B cell (primary cell): ENCODE results near the gene CHD2. TPM values are rescaled to one million over a fixed set of nuclear protein-coding genes. Genes with fewer than 3 reads are reported as not detected.

Source experiments
- ATAC-seq: fragments of 200-7000 bp; cut with Tn5 transposase; one replicate; pipeline ENCODE4 v1.10.0; 2021; ENCODE audit warnings: low read depth, mild to moderate bottlenecking, moderate number of reproducible peaks, moderate library complexity
- CTCF ChIA-PET: fragments of 350-600 bp; sonication (Branson Sonifier 250); formaldehyde crosslinking; loops from one replicate; lab custom pipeline; 2021; ENCODE audit warnings: antibody characterized with exemption, inconsistent platforms; lab: Charles Lee
- POLR2A ChIA-PET: fragments of 350-600 bp; sonication (Branson Sonifier 250); formaldehyde crosslinking; loops from one replicate; lab custom pipeline; 2021; ENCODE audit warnings: antibody characterized with exemption; lab: Charles Lee
- DNase-seq: peaks from one replicate; pipeline ENCODE4 v3.0.0; 2013
- H2AFZ ChIP-seq: 2 replicates; pipeline ENCODE4 v1.6.1; 2012; ENCODE audit warnings: mild to moderate bottlenecking, low read depth, low read length; ENCODE audit not compliant: insufficient read depth, poor library complexity, severe bottlenecking
- H3K27ac ChIP-seq, 2 donors: 1 replicate in 1 of 2; 2 replicates in 1 of 2; pipeline ENCODE4 v1.5.1; 2012 to 2013; ENCODE audit warnings: low read length in 2 of 2, mild to moderate bottlenecking in 2 of 2, moderate library complexity in 1 of 2
- H3K27me3 ChIP-seq, 4 experiments: fragments of 200-600 bp in 1 of 4; sonication (generic) in 1 of 4; replicated peaks in 1 of 4; 1 replicate in 2 of 4; 2 replicates in 2 of 4; pipeline versions ENCODE4 v1.6.1 to v1.7.0; 2013 to 2016; ENCODE audit warnings: low read length in 3 of 4, mild to moderate bottlenecking in 2 of 4, mixed read lengths in 1 of 4, moderate library complexity in 1 of 4; ENCODE audit not compliant: insufficient read depth in 4 of 4, control insufficient read depth in 3 of 4; ENCODE audit errors: control extremely low read depth in 1 of 4
- H3K36me3 ChIP-seq, 2 experiments: replicated peaks in 1 of 2; 1 replicate in 1 of 2; 2 replicates in 1 of 2; pipeline versions ENCODE4 v1.6.1 to v1.7.1; 2013; ENCODE audit warnings: low read length in 1 of 2; ENCODE audit not compliant: insufficient read depth in 2 of 2, control insufficient read depth in 1 of 2; ENCODE audit errors: control extremely low read depth in 1 of 2, extremely low read depth in 1 of 2
- H3K4me1 ChIP-seq, 2 donors: fragments of 200-600 bp in 1 of 2; sonication (generic) in 1 of 2; 1 replicate in 1 of 2; 2 replicates in 1 of 2; pipeline versions ENCODE4 v1.5.1 to v1.6.1; 2013 to 2017; ENCODE audit warnings: low read length in 2 of 2; ENCODE audit not compliant: control insufficient read depth in 2 of 2, insufficient read depth in 2 of 2
- H3K4me2 ChIP-seq: replicated peaks from 2 replicates; pipeline ENCODE3; 2012; ENCODE audit warnings: mild to moderate bottlenecking, low read depth, low read length; ENCODE audit not compliant: poor library complexity, severe bottlenecking
- H3K4me3 ChIP-seq, 5 experiments: fragments of 200-600 bp in 1 of 5; sonication (generic) in 1 of 5; 1 replicate in 3 of 5; 2 replicates in 2 of 5; pipeline versions ENCODE4 v1.5.1 to v1.7.0; 2011 to 2016; ENCODE audit warnings: low read length in 4 of 5, mild to moderate bottlenecking in 4 of 5, low read depth in 2 of 5, control low read depth in 1 of 5, moderate library complexity in 1 of 5; ENCODE audit not compliant: insufficient read depth in 1 of 5; ENCODE audit errors: control extremely low read depth in 1 of 5, extremely low read depth in 1 of 5
- H3K79me2 ChIP-seq: fragments of 200-600 bp; sonication (generic); one replicate; pipeline ENCODE4 v1.6.0; 2016; ENCODE audit warnings: low read length; ENCODE audit not compliant: control insufficient read depth, insufficient read depth
- H3K9ac ChIP-seq: fragments of 200-600 bp; sonication (generic); 2 replicates; pipeline ENCODE4 v1.6.1; 2017; ENCODE audit warnings: mild to moderate bottlenecking, low read length, moderate library complexity
- H3K9me3 ChIP-seq, 3 donors: one replicate each; pipeline versions ENCODE4 v1.6.1 to v1.7.1; 2013; ENCODE audit warnings: low read length in 2 of 3; ENCODE audit not compliant: control insufficient read depth in 2 of 3, insufficient read depth in 1 of 3; ENCODE audit errors: control extremely low read depth in 1 of 3
- H4K20me1 ChIP-seq: 2 replicates; pipeline ENCODE4 v1.6.0; 2012; ENCODE audit warnings: mild to moderate bottlenecking, low read length; ENCODE audit not compliant: insufficient read depth, control insufficient read depth, poor library complexity, severe bottlenecking
- H3K27ac Mint-ChIP-seq: one replicate; pipeline ENCODE4 v1.8.0; 2021; ENCODE audit warnings: mixed read lengths
- H3K27me3 Mint-ChIP-seq: one replicate; pipeline ENCODE4 v1.8.0; 2021; ENCODE audit warnings: mixed read lengths
- H3K4me1 Mint-ChIP-seq: one replicate; pipeline ENCODE4 v1.8.0; 2021; ENCODE audit warnings: mixed read lengths
- H3K4me3 Mint-ChIP-seq: one replicate; pipeline ENCODE4 v1.8.0; 2021; ENCODE audit warnings: mixed read lengths
- H3K9me3 Mint-ChIP-seq: one replicate; pipeline ENCODE4 v1.8.0; 2022; ENCODE audit warnings: mixed read lengths; ENCODE audit not compliant: insufficient read depth
- CTCF ChIP-seq: fragments of 200-600 bp; IDR thresholded peaks from one replicate; pipeline ENCODE4 v1.8.0; 2022; ENCODE audit warnings: antibody characterized with exemption, mild to moderate bottlenecking
- EZH2 ChIP-seq: IDR thresholded peaks from 2 replicates; pipeline ENCODE4 v1.6.1; 2012; ENCODE audit warnings: borderline replicate concordance, low read depth, mild to moderate bottlenecking, moderate library complexity, low read length; ENCODE audit not compliant: insufficient read depth, poor library complexity, severe bottlenecking
- WGBS: methylation state at CpG from one replicate; pipeline ENCODE4 v1.1.5; 2013; ENCODE audit warnings: missing lambda C conversion rate; ENCODE audit not compliant: insufficient coverage; 5-methylcytosine and 5-hydroxymethylcytosine counted together
- intact Hi-C: fragments of 100-400 bp; cut with micrococcal nuclease; formaldehyde crosslinking; loops from one replicate; pipeline ENCODE4 v1.10.0; 2022
- polyA plus RNA-seq: library from polyadenylated mRNA; depleted of rRNA; stranded (reverse); fragments of >200 nt; gene quantifications from 2 replicates; pipeline ENCODE4 v1.2.3, GENCODE V29; 2012
- total RNA-seq, 2 donors: library from RNA; stranded (reverse); fragments of 120-200 nt in 1 of 2; gene quantifications; 1 replicate in 1 of 2; 2 replicates in 1 of 2; pipeline versions ENCODE4 v1.2.3 to v1.2.4, GENCODE V29; 2013 to 2022

CHD2 gene
- total and polyA plus RNA-seq, 2 donors (not counting 1 experiment from before 2014, with no cell fraction given), result 86.9 to 353 TPM

GRCh38 chr15:93029214-93029835 is 129.2 kb downstream of the CHD2 start:
- H3K27ac Mint-ChIP-seq, result peak overlapping the region; percentile 50
- no peaks in the 10 kb centered on the region for H3K27me3 Mint-ChIP-seq
- ATAC-seq (no peak), DNase-seq (no peak)
- H3K4me2 ChIP-seq, result no peak overlapping the region
- no peaks in the 10 kb centered on the region for H3K9me3 Mint-ChIP-seq
- H3K36me3 ChIP-seq, result peaks cover 7 to 33% of the 10 kb centered on the region in 2 experiments
- no peak overlapping the region for H3K27ac ChIP-seq
- TF ChIP-seq CTCF (no peak), EZH2 (no peak)
- peaks cover 5 to 14% of the 10 kb centered on the region in 2 donors for H3K4me1 ChIP-seq
- intact Hi-C loops, result no loop called here
- no peaks in the 10 kb centered on the region for H3K27me3 ChIP-seq
- ChIA-PET CTCF (interaction anchor here (0.8 to 9.3 kb wide), 6 partner anchors 11 to 1090 kb away, joined by 3 to 64 read pairs (median 5); no protein-coding TSS in a partner anchor), POLR2A (no interaction called here)
- H3K4me3 ChIP-seq, result no peak overlapping the region
- H3K9me3 ChIP-seq, result no peaks in the 10 kb centered on the region
- WGBS, result 63% methylated on average over 16 of the region's 17 CpGs
- H2AFZ ChIP-seq, result no peak overlapping the region
- no peaks in the 10 kb centered on the region for H3K79me2 ChIP-seq
- H4K20me1 ChIP-seq, result peaks cover 26% of the 10 kb centered on the region
- H3K9ac ChIP-seq, result no peak overlapping the region
- peaks cover 26% of the 10 kb centered on the region for H3K4me1 Mint-ChIP-seq
- no peak overlapping the region for H3K4me3 Mint-ChIP-seq

- H3K9me3 Mint-ChIP-seq, result no peaks in the 10 kb centered on the region
- no peak for ATAC-seq
- Histone ChIP-seq H4K20me1 (peaks cover 19% of the 10 kb centered on the region), H3K4me3 (no peak overlapping the region), H3K9me3 (no peaks in the 10 kb centered on the region), H3K4me1 (peaks cover 5 to 14% of the 10 kb centered on the region in 2 donors), H3K9ac (no peak overlapping the region), H3K27ac (no peak overlapping the region), H3K79me2 (no peaks in the 10 kb centered on the region), H3K36me3 (peaks cover 5 to 27% of the 10 kb centered on the region in 2 experiments), H3K4me2 (no peak overlapping the region), H3K27me3 (no peaks in the 10 kb centered on the region), H2AFZ (no peak overlapping the region)
- CTCF ChIA-PET, result interaction anchor here (0.5 to 9.3 kb wide), 11 partner anchors 11 to 1090 kb away, joined by 3 to 64 read pairs (median 4); no protein-coding TSS in a partner anchor
- H3K27me3 Mint-ChIP-seq, result no peaks in the 10 kb centered on the region
- no peak overlapping the region for H3K4me3 Mint-ChIP-seq
- TF ChIP-seq EZH2, result no peak
- no peak for TF ChIP-seq CTCF
- H3K4me1 Mint-ChIP-seq, result peaks cover 19% of the 10 kb centered on the region
- POLR2A ChIA-PET, result no interaction called here
- intact Hi-C loops, result loop anchor here (1.0 to 10.0 kb wide), 3 partner anchors 233 to 1292 kb away; no protein-coding TSS in a partner anchor
- DNase-seq, result no peak
- H3K27ac Mint-ChIP-seq, result peak overlapping the region; percentile 43
- WGBS, result 96% methylated on average over 11 of the region's 12 CpGs
Observed at GRCh38 chr15:93029836-93030429, 129.8 kb downstream of the CHD2 start.
